ENCODE data around the gene CRP.
"Not testable (repeated sequence)": the region's sequence is repeated elsewhere in the genome, so short reads cannot be mapped to it uniquely, and the experiment has no call there.

Gene CRP

GRCh38 chr1:159699653-159700052 is 14.7 kb downstream of the CRP start:
- DNase-seq (ENCODE audit: low read depth in 2 of 2): no peak

- no peak for DNase-seq (ENCODE audit: low read depth in 2 of 2)
These were observed 15.1 kb downstream of the CRP start for GRCh38 chr1:159699246-159699645.

DNA sequence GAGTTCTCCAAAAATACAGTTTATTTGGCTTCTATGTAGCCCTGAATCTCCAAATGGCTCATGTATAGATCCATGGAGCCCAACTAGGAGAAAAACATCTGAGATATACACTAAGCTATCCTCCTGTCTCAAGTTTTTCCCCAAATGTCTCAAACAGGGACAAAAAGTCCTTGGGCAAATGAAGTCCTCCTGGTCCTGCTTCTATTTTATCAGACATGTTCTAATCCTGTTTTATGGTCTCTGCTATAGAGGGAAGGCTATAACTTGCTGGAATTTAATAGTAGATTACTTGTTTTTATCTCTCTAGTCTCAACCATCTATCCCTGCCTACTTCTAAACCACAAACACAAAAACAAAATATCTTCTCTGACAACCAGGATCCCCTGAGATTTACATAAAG is 26.9 kb downstream of the CRP start:
- DNase-seq (ENCODE audit: low read depth in 2 of 2): no peak

GRCh38 chr1:159686599-159687299 is 27.6 kb downstream of the CRP start:
- DNase-seq (ENCODE audit: low read depth in 2 of 2): no peak

DNA sequence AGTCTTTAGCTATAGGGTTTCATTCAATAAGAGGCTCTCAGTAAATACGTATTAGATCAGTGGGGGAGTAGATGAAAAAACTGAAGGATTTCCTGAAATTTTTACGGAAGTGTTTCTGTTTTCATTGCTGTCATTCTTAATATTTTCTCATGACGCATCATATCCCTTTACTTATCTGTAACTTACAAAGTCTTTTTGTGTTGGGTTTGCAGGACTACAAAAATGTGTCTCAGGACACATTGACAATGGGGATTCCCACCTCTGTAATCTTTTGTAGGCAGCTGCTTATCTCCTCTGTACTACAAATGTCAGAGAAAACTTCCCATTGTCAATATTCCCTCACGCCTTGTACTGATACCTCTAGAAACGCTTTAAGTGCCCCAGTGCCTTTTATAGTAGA is 35.5 kb downstream of the CRP start:
- DNase-seq (ENCODE audit: low read depth in 2 of 2): no peak

- DNase-seq (ENCODE audit: low read depth in 2 of 2): no peak
These were observed 39.3 kb downstream of the CRP start for GRCh38 chr1:159675046-159675445.

- DNase-seq (ENCODE audit: low read depth in 2 of 2): not testable (repeated sequence)
These were observed 42.0 kb downstream of the CRP start for GRCh38 chr1:159672390-159672789.

DNA sequence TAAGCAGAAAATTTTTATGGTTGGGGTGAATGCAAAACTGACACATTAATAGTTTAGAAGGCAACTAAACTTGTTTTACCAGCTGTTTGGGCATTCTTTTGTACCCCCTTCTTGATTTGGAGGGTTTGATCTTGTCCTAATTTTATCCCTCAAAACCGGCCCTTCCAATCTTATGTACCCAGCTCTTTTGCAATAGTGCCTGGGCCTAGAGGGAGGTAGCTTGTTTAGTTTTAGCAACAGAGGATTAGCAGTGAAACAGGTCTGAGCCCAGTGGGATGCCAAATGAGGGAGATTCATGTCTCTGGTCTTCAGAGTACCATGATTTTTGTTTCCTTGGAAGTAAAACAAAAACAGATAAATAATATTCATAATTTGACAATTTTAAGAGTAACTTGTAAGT is 45.1 kb downstream of the CRP start:
- no peak for DNase-seq (ENCODE audit: low read depth in 2 of 2)

DNA sequence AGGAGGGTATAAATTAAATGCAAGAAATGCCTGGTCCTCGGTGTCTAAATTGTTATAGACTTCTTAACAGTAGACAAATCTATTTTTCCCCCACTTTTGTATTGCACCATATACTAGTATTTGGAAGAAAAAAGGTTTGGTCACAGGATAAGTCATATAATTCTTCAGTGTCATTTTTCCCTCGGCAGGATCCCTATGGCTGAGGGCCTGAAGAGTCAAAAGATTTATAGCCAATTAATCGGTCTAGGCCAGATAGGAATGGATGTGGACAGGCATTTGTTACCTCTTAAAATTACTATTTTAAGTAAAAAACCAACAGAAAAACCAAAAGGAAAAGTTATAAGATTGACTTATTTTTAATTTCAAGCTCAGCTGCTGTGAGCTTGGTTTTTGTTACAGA is 45.6 kb downstream of the CRP start:
- no peak for DNase-seq (ENCODE audit: low read depth in 2 of 2)

DNA sequence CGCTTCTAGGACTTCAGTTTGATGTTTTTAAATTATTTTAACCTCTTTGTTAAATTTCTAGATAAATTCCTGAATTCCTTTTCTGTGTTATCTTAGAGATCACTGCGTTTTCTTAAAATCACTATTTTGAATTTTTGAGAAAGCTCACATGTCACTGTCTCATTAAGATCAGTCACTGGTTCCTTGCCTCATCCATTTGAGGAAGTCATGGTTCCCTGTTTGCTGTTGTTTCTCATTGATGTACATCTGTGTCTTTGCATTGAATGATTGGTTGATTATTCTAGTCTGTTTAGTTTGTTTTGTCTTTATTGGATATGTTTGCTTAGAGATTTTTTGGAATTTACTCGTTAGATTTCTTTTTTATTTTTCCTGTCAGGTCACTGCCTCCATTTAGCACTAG is 50.1 kb downstream of the CRP start:
- no peak for DNase-seq (ENCODE audit: low read depth in 2 of 2)

DNA sequence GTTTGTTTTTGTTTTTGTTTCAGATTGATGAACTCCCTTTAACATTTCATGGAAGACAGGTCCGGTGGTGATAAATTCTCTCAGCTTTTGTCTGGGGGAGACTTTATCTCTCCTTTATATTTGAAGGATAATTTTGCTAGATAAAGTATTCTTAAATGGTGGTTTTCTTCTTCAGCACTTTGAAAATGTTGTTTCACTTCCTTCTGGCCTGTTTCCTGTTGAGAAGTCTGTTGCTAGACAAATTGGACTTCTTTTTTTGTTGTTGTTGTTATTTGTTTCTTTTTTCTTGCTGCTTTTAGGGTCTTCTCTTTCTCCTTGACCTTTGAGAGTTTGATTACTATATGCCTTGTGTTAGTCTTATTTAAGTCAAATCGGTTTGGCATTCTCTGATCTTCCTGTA is 50.8 kb downstream of the CRP start:
- no peak for DNase-seq (ENCODE audit: low read depth in 2 of 2)
